SK-N-SH (cell line): ENCODE measurements around the gene TRIM23. TPM values are rescaled to one million over a fixed set of nuclear protein-coding genes. Genes with fewer than 3 reads are reported as not detected.

ENCODE experiments used
- CTCF ChIA-PET: fragments of 300-600, 350-600 bp; formaldehyde crosslinking; extraction: SDS; loops from one replicate; lab custom pipeline; 2021; lab: Yijun Ruan, JAX
- POLR2A ChIA-PET: fragments of 350-600 bp; sonication (Branson Sonifier 250); formaldehyde crosslinking; extraction: SDS; loops from one replicate; lab custom pipeline; 2020; ENCODE audit warnings: antibody characterized with exemption, inconsistent platforms; lab: Yijun Ruan, JAX
- DNase-seq: peaks from one replicate; pipeline ENCODE4 v3.0.0; 2012
- H2AFZ ChIP-seq: fragments of 200-600 bp; sonication (generic); 2 replicates; pipeline ENCODE4 v1.8.1; 2016; ENCODE audit warnings: antibody characterized with exemption, mild to moderate bottlenecking, low read depth
- H3F3A ChIP-seq: fragments of 200-600 bp; sonication (generic); replicated peaks from 2 replicates; pipeline ENCODE3; 2016; ENCODE audit warnings: antibody characterized with exemption, mild to moderate bottlenecking; ENCODE audit not compliant: insufficient read depth
- H3K27ac ChIP-seq, 2 experiments: fragments of 200-500 bp in 1 of 2; fragments of 200-600 bp in 1 of 2; sonication (Bioruptor generic) in 1 of 2; sonication (generic), shearing (Covaris generic) in 1 of 2; 2 replicates each; pipeline versions ENCODE4 v1.5.1 to v1.6.1; 2014 to 2016; ENCODE audit warnings: low read depth in 2 of 2, inconsistent platforms in 1 of 2, low read length in 1 of 2, mild to moderate bottlenecking in 1 of 2, mixed read lengths in 1 of 2
- H3K27me3 ChIP-seq: fragments of 200-600 bp; sonication (generic), shearing (Covaris generic); 2 replicates; pipeline ENCODE4 v1.6.1; 2016; ENCODE audit warnings: mixed run types; ENCODE audit not compliant: insufficient read depth
- H3K36me3 ChIP-seq, 2 experiments: fragments of 200-500 bp in 1 of 2; fragments of 200-600 bp in 1 of 2; sonication (Bioruptor generic) in 1 of 2; sonication (generic) in 1 of 2; replicated peaks in 1 of 2; 2 replicates each; pipeline versions ENCODE3 to v1.5.1; 2014 to 2016; ENCODE audit warnings: low read length in 1 of 2, mild to moderate bottlenecking in 1 of 2; ENCODE audit not compliant: insufficient read depth in 2 of 2, control insufficient read depth in 1 of 2
- H3K4me1 ChIP-seq, 2 experiments: fragments of 200-500 bp in 1 of 2; fragments of 200-600 bp in 1 of 2; sonication (Bioruptor generic) in 1 of 2; sonication (generic), shearing (Covaris generic) in 1 of 2; 2 replicates each; pipeline versions ENCODE4 v1.5.1 to v1.6.1; 2014 to 2016; ENCODE audit warnings: low read depth in 1 of 2, low read length in 1 of 2, mixed run types in 1 of 2; ENCODE audit not compliant: insufficient read depth in 2 of 2, control insufficient read depth in 1 of 2
- H3K4me2 ChIP-seq: fragments of 200-600 bp; sonication (generic), shearing (Covaris generic); 2 replicates; pipeline ENCODE4 v1.6.1; 2017; ENCODE audit warnings: mixed run types
- H3K4me3 ChIP-seq, 2 experiments: fragments of 200-500 bp in 1 of 2; fragments of 200-600 bp in 1 of 2; sonication (Bioruptor generic) in 1 of 2; sonication (generic), shearing (Covaris generic) in 1 of 2; 2 replicates each; pipeline versions ENCODE4 v1.5.1 to v1.8.1; 2014 to 2016; ENCODE audit warnings: low read depth in 2 of 2, inconsistent platforms in 1 of 2, low read length in 1 of 2, mild to moderate bottlenecking in 1 of 2, mixed read lengths in 1 of 2, moderate library complexity in 1 of 2
- H3K79me2 ChIP-seq: fragments of 200-600 bp; sonication (generic); 2 replicates; pipeline ENCODE4 v1.8.1; 2017; ENCODE audit warnings: mild to moderate bottlenecking; ENCODE audit not compliant: insufficient read depth
- H3K9ac ChIP-seq: fragments of 200-600 bp; sonication (generic); 2 replicates; pipeline ENCODE4 v1.6.1; 2017; ENCODE audit warnings: mixed run types
- H3K9me2 ChIP-seq: fragments of 200-600 bp; sonication (generic); 2 replicates; pipeline ENCODE4 v1.6.1; 2017; ENCODE audit warnings: mixed run types
- H3K9me3 ChIP-seq: fragments of 200-600 bp; sonication (generic); 2 replicates; pipeline ENCODE4 v1.6.1; 2017; ENCODE audit warnings: mixed run types, mild to moderate bottlenecking, moderate library complexity
- H4K20me1 ChIP-seq: fragments of 200-600 bp; sonication (generic); 2 replicates; pipeline ENCODE4 v1.6.1; 2017; ENCODE audit warnings: mild to moderate bottlenecking, mixed run types; ENCODE audit not compliant: insufficient read depth
- EP300 ChIP-seq, 2 experiments: IDR thresholded peaks; 2 replicates each; pipeline versions ENCODE4 v1.4.0 to v1.6.1; 2012; ENCODE audit warnings: borderline replicate concordance in 1 of 2, low read depth in 1 of 2, low read length in 1 of 2
- EZH2phosphoT487 ChIP-seq: fragments of 200-600 bp; sonication (generic); IDR thresholded peaks from 2 replicates; pipeline ENCODE4 v1.6.1; 2017; ENCODE audit warnings: low read depth, mixed run types, mild to moderate bottlenecking, antibody characterized with exemption, moderate library complexity, borderline replicate concordance
- FOXM1 ChIP-seq: IDR thresholded peaks from 2 replicates; pipeline ENCODE4 v1.4.0; 2012; ENCODE audit warnings: low read depth, mild to moderate bottlenecking
- GABPA ChIP-seq: IDR thresholded peaks from 2 replicates; pipeline ENCODE4 v1.4.0; 2012; ENCODE audit warnings: low read depth, mild to moderate bottlenecking
- GATA2 ChIP-seq: sonication (generic); formaldehyde crosslinking; IDR thresholded peaks from 2 replicates; pipeline ENCODE4 v1.5.0; 2020; ENCODE audit warnings: mild to moderate bottlenecking, missing genetic modification reagents
- JUND ChIP-seq: IDR thresholded peaks from 2 replicates; pipeline ENCODE4 v1.4.0; 2012
- MAX ChIP-seq: IDR thresholded peaks from 2 replicates; pipeline ENCODE4 v1.4.0; 2012; ENCODE audit warnings: low read depth
- NRF1 ChIP-seq: IDR thresholded peaks from 2 replicates; pipeline ENCODE4 v1.6.1; 2012; ENCODE audit warnings: low read depth, mild to moderate bottlenecking, low read length
- PBX3 ChIP-seq: IDR thresholded peaks from 2 replicates; pipeline ENCODE4; 2012
- POLR2AphosphoS5 ChIP-seq: IDR thresholded peaks from 2 replicates; pipeline ENCODE4 v1.6.1; 2012; ENCODE audit warnings: low read depth, low read length
- RAD21 ChIP-seq: IDR thresholded peaks from 2 replicates; pipeline ENCODE4 v1.6.1; 2012; ENCODE audit warnings: mild to moderate bottlenecking, low read length
- RCOR1 ChIP-seq: fragments of 150-350 bp; IDR thresholded peaks from 2 replicates; pipeline ENCODE4 v1.6.1; 2017; ENCODE audit warnings: antibody characterized with exemption, low read length
- RXRA ChIP-seq: IDR thresholded peaks from 2 replicates; pipeline ENCODE4 v1.4.0; 2012; ENCODE audit warnings: low read depth, mild to moderate bottlenecking, borderline replicate concordance
- TCF12 ChIP-seq: IDR thresholded peaks from 2 replicates; pipeline ENCODE4 v1.4.0; 2012
- TEAD4 ChIP-seq: IDR thresholded peaks from 2 replicates; pipeline ENCODE4 v1.4.0; 2012; ENCODE audit warnings: mild to moderate bottlenecking, borderline replicate concordance; ENCODE audit not compliant: insufficient read depth
- USF1 ChIP-seq: IDR thresholded peaks from 2 replicates; pipeline ENCODE4 v1.4.0; 2012; ENCODE audit warnings: low read depth, borderline replicate concordance
- YY1 ChIP-seq: IDR thresholded peaks from 2 replicates; pipeline ENCODE4 v1.4.0; 2012; ENCODE audit warnings: low read depth, mild to moderate bottlenecking
- ZBTB33 ChIP-seq: IDR thresholded peaks from 2 replicates; pipeline ENCODE4 v1.4.0; 2012; ENCODE audit warnings: low read depth, borderline replicate concordance
- WGBS: methylation state at CpG from one replicate; pipeline ENCODE4 v1.1.6; 2017; ENCODE audit warnings: low lambda C conversion rate; 5-methylcytosine and 5-hydroxymethylcytosine counted together
- polyA plus RNA-seq, 3 experiments: library from polyadenylated mRNA; depleted of rRNA; stranded (reverse); fragments of >200 nt; gene quantifications; 2 replicates each; pipeline ENCODE4 v1.2.3, GENCODE V29; 2012

TRIM23 gene
- polyA plus RNA-seq, 1 of the 3 experiments (the other 2 are of a cell fraction) = 5.6 TPM

- TF ChIP-seq PBX3 (no peak), RXRA (no peak), RCOR1 (no peak), GATA2 (CRISPR knock-in tag) (no peak), EZH2phosphoT487 (no peak), TCF12 (no peak), MAX (no peak), YY1 (no peak), FOXM1 (no peak), POLR2AphosphoS5 (no peak), NRF1 (no peak), TEAD4 (no peak)
These were observed 30.6 kb upstream of the TRIM23 start (continued) for GRCh38 chr5:65654713-65655112.

- no peak overlapping the region for H2AFZ ChIP-seq
- CTCF ChIA-PET = interaction anchor here (1.1 to 1.6 kb wide), 3 partner anchors 12 to 36 kb away, joined by 3 to 8 read pairs (median 3); no protein-coding TSS in a partner anchor
These were observed 27.0 kb upstream of the TRIM23 start for GRCh38 chr5:65651144-65651543.

More at GRCh38 chr5:65651144-65651543, 27.0 kb upstream of the TRIM23 start:
- H4K20me1 ChIP-seq = no peaks in the 10 kb centered on the region
- no peak for DNase-seq
- TF ChIP-seq ZBTB33 = no peak
- TF ChIP-seq JUND = no peak
- no peak for TF ChIP-seq USF1
- TF ChIP-seq TCF12 = no peak
- no peak for TF ChIP-seq RAD21
- no peak for TF ChIP-seq RXRA
- TF ChIP-seq GABPA = no peak
- TF ChIP-seq EP300 (IDR thresholded peaks at IDR 0.05; ENCODE audit: borderline replicate concordance in 1 of 2, low read depth in 1 of 2, low read length in 1 of 2) = no peak
- TF ChIP-seq YY1 = no peak
- H3K4me3 ChIP-seq = no peak overlapping the region
- no peaks in the 10 kb centered on the region for H3K27me3 ChIP-seq
- peaks cover 8% of the 10 kb centered on the region for H3F3A ChIP-seq
- H3K9me2 ChIP-seq = no peaks in the 10 kb centered on the region
- 85% methylated on average over 5 of the region's 5 CpGs for WGBS
- H3K36me3 ChIP-seq = peaks cover 30 to 49% of the 10 kb centered on the region in 2 experiments
- no peak overlapping the region for H3K27ac ChIP-seq
- no peaks in the 10 kb centered on the region for H3K79me2 ChIP-seq
- no peak overlapping the region for H3K9ac ChIP-seq
- POLR2A ChIA-PET = interaction anchor here (0.6 kb wide), 1 partner anchor 15 kb away, joined by 3 read pairs; no protein-coding TSS in a partner anchor
- H3K9me3 ChIP-seq = 0 out of 2 replicates have a peak, but pooled peaks cover 3% of the 10 kb centered on the region
- H3K4me2 ChIP-seq = no peak overlapping the region
- H3K4me1 ChIP-seq = no peaks in the 10 kb centered on the region
